PC-3 (cell line): ENCODE measurements around the gene FRZB.

ENCODE experiments used
- CTCF ChIP-seq: fragments of 300-600 bp; sonication (generic); conservative IDR thresholded peaks from 2 replicates; pipeline ENCODE4 v1.5.1; 2017; ENCODE audit warnings: antibody characterized with exemption, low read depth, mild to moderate bottlenecking, low read length
- EZH2phosphoT487 ChIP-seq: fragments of 300-600 bp; sonication (generic); IDR thresholded peaks from 2 replicates; pipeline ENCODE4 v1.6.1; 2018; ENCODE audit warnings: mild to moderate bottlenecking, antibody characterized with exemption, low read length, borderline replicate concordance

- TF ChIP-seq EZH2phosphoT487 (no peak), CTCF (no peak)
Measured at GRCh38 chr2:182887093-182887492, 20.7 kb upstream of the FRZB start.
